ENCODE results near the gene DYNC2LI1.
"Not testable (repeated sequence)": the region's sequence is repeated elsewhere in the genome, so short reads cannot be mapped to it uniquely, and the experiment has no call there.

- not testable (repeated sequence) for TF ChIP-seq EZH2 (IDR thresholded peaks at IDR 0.05; ENCODE audit: low read length, missing control alignments); CTCF (conservative IDR thresholded peaks at IDR 0.05 in 1 of 2, IDR thresholded peaks at IDR 0.05 in 1 of 2; ENCODE audit: low read depth in 1 of 2, low read length in 2 of 2)
Measured at GRCh38 chr2:43726961-43727633, 46.7 kb upstream of the DYNC2LI1 start.
